H1 (cell line): ENCODE data around the gene BRIP1. TPM values are rescaled to one million over a fixed set of nuclear protein-coding genes. Genes with fewer than 3 reads are reported as not detected.

Source experiments
- CTCF ChIA-PET: fragments of 300-600 bp; sonication (Branson Sonifier 250); formaldehyde crosslinking; loops from one replicate; lab custom pipeline; 2021; ENCODE audit not compliant: partially characterized antibody; lab: Charles Lee
- POLR2A ChIA-PET: fragments of 300-600 bp; sonication (Branson Sonifier 250); formaldehyde crosslinking; loops from one replicate; lab custom pipeline; 2021; ENCODE audit warnings: inconsistent platforms; ENCODE audit not compliant: partially characterized antibody; lab: Charles Lee
- DNase-seq, 2 experiments: peaks; one replicate each; pipeline versions ENCODE4 v3.0.0 to v3.0.0-alpha.2; 2010 to 2022; ENCODE audit warnings: low spot score in 2 of 2, low read depth in 1 of 2, mixed read lengths in 1 of 2
- FAIRE-seq: peaks from 2 replicates; lab custom pipeline; 2011; peaks lifted over from hg19 to GRCh38; lab: Jason Lieb, UNC
- H2AFZ ChIP-seq: 2 replicates; pipeline ENCODE4 v1.8.1; 2012; ENCODE audit warnings: low read length, inconsistent platforms
- H2AK5ac ChIP-seq: 2 replicates; pipeline ENCODE4 v1.6.1; 2013; ENCODE audit warnings: low read depth, low read length
- H2BK120ac ChIP-seq: replicated peaks from 2 replicates; pipeline ENCODE3; 2013; ENCODE audit warnings: low read depth, low read length, inconsistent platforms
- H2BK12ac ChIP-seq: 2 replicates; pipeline ENCODE4 v1.6.1; 2013; ENCODE audit warnings: low read depth, low read length
- H2BK15ac ChIP-seq: 2 replicates; pipeline ENCODE4 v1.6.1; 2013; ENCODE audit warnings: low read length
- H2BK20ac ChIP-seq: 2 replicates; pipeline ENCODE4 v1.6.1; 2013; ENCODE audit warnings: low read length
- H2BK5ac ChIP-seq: 2 replicates; pipeline ENCODE4 v1.6.1; 2013; ENCODE audit warnings: low read depth, low read length
- H3K14ac ChIP-seq: 2 replicates; pipeline ENCODE4 v1.6.1; 2013; ENCODE audit warnings: inconsistent platforms; ENCODE audit not compliant: insufficient read length
- H3K18ac ChIP-seq: 2 replicates; pipeline ENCODE4 v1.6.1; 2013; ENCODE audit warnings: low read length; ENCODE audit errors: extremely low read depth
- H3K23ac ChIP-seq: 2 replicates; pipeline ENCODE4 v1.6.1; 2013; ENCODE audit warnings: inconsistent platforms; ENCODE audit not compliant: insufficient read length
- H3K23me2 ChIP-seq: 2 replicates; pipeline ENCODE4 v1.6.1; 2013; ENCODE audit warnings: low read depth, low read length
- H3K27ac ChIP-seq: 2 replicates; pipeline ENCODE4 v1.6.1; 2011; ENCODE audit warnings: low read depth, low read length, inconsistent platforms
- H3K27me3 ChIP-seq, 4 experiments: replicated peaks in 1 of 4; 1 replicate in 1 of 4; 2 replicates in 3 of 4; pipeline versions ENCODE4 v1.6.1 to v1.8.1; 2011 to 2013; ENCODE audit warnings: low read length in 3 of 4, mild to moderate bottlenecking in 3 of 4, inconsistent platforms in 2 of 4, mixed read lengths in 2 of 4, moderate library complexity in 1 of 4; ENCODE audit not compliant: control insufficient read depth in 3 of 4, insufficient read depth in 3 of 4; ENCODE audit errors: extremely low read depth in 1 of 4
- H3K36me3 ChIP-seq, 4 experiments: 2 replicates each; pipeline versions ENCODE4 v1.6.1 to v1.8.1; 2011 to 2013; ENCODE audit warnings: mild to moderate bottlenecking in 4 of 4, low read length in 3 of 4, moderate library complexity in 2 of 4, control low read depth in 1 of 4, inconsistent platforms in 1 of 4; ENCODE audit not compliant: insufficient read depth in 4 of 4, control insufficient read depth in 2 of 4
- H3K4ac ChIP-seq: replicated peaks from 2 replicates; pipeline ENCODE3; 2013; ENCODE audit warnings: low read length, low read depth, mixed read lengths, inconsistent platforms; ENCODE audit not compliant: insufficient read length
- H3K4me1 ChIP-seq, 4 experiments: replicated peaks in 1 of 4; 1 replicate in 1 of 4; 2 replicates in 3 of 4; pipeline versions ENCODE4 v1.6.1 to v1.8.1; 2011 to 2013; ENCODE audit warnings: low read length in 3 of 4, inconsistent platforms in 2 of 4, mixed read lengths in 1 of 4; ENCODE audit not compliant: insufficient read depth in 4 of 4, control insufficient read depth in 3 of 4
- H3K4me2 ChIP-seq, 2 experiments: 2 replicates each; pipeline versions ENCODE4 v1.6.1 to v1.8.1; 2011 to 2013; ENCODE audit warnings: low read depth in 2 of 2, low read length in 2 of 2, control low read depth in 1 of 2, inconsistent platforms in 1 of 2, mild to moderate bottlenecking in 1 of 2; ENCODE audit not compliant: insufficient read depth in 1 of 2
- H3K4me3 ChIP-seq, 4 experiments: fragments of 200-600, 300-600 bp in 1 of 4; sonication (generic), shearing (Covaris generic), sonication (Bioruptor Twin) in 1 of 4; 2 replicates each; pipeline versions ENCODE4 v1.5.1 to v1.8.1; 2011 to 2016; ENCODE audit warnings: low read length in 4 of 4, low read depth in 3 of 4, control low read depth in 2 of 4, inconsistent platforms in 2 of 4, mild to moderate bottlenecking in 2 of 4, mixed read lengths in 1 of 4, moderate library complexity in 1 of 4; ENCODE audit not compliant: insufficient read depth in 2 of 4; ENCODE audit errors: extremely low read depth in 1 of 4
- H3K56ac ChIP-seq: replicated peaks from 2 replicates; pipeline ENCODE3; 2013; ENCODE audit warnings: low read depth, mild to moderate bottlenecking, mixed read lengths, low read length, inconsistent platforms; ENCODE audit not compliant: insufficient read length
- H3K79me1 ChIP-seq: 2 replicates; pipeline ENCODE4 v1.6.1; 2013; ENCODE audit warnings: low read depth, low read length, control low read depth
- H3K79me2 ChIP-seq, 2 experiments: 2 replicates each; pipeline versions ENCODE4 v1.6.1 to v1.8.1; 2012 to 2013; ENCODE audit warnings: low read length in 2 of 2, mild to moderate bottlenecking in 2 of 2, inconsistent platforms in 1 of 2; ENCODE audit not compliant: insufficient read depth in 2 of 2, control insufficient read depth in 1 of 2
- H3K9ac ChIP-seq, 4 experiments: replicated peaks in 1 of 4; 1 replicate in 1 of 4; 2 replicates in 3 of 4; pipeline versions ENCODE4 v1.6.1 to v1.8.1; 2011 to 2013; ENCODE audit warnings: low read depth in 3 of 4, low read length in 3 of 4, control low read depth in 2 of 4, mild to moderate bottlenecking in 2 of 4, moderate library complexity in 2 of 4, inconsistent platforms in 1 of 4; ENCODE audit errors: extremely low read depth in 1 of 4
- H3K9me3 ChIP-seq, 2 experiments: 2 replicates each; pipeline versions ENCODE4 v1.6.1 to v1.8.1; 2012 to 2013; ENCODE audit warnings: mild to moderate bottlenecking in 2 of 2, moderate library complexity in 2 of 2, control low read depth in 1 of 2, inconsistent platforms in 1 of 2, low read depth in 1 of 2, low read length in 1 of 2, mixed read lengths in 1 of 2; ENCODE audit not compliant: insufficient read depth in 2 of 2
- H4K20me1 ChIP-seq, 2 experiments: replicated peaks in 1 of 2; 2 replicates each; pipeline versions ENCODE3 to v1.8.1; 2011 to 2013; ENCODE audit warnings: inconsistent platforms in 2 of 2, low read length in 2 of 2, mild to moderate bottlenecking in 1 of 2; ENCODE audit not compliant: insufficient read depth in 2 of 2, control insufficient read depth in 1 of 2
- H4K5ac ChIP-seq: 2 replicates; pipeline ENCODE4 v1.6.1; 2013; ENCODE audit warnings: low read length, low read depth, mixed read lengths, inconsistent platforms; ENCODE audit not compliant: insufficient read length
- H4K8ac ChIP-seq: 2 replicates; pipeline ENCODE4 v1.8.0; 2013; ENCODE audit warnings: mild to moderate bottlenecking, moderate library complexity, low read length, inconsistent platforms; ENCODE audit not compliant: insufficient read depth; ENCODE audit errors: extremely low read depth
- H4K91ac ChIP-seq: replicated peaks from 2 replicates; pipeline ENCODE3; 2013; ENCODE audit warnings: low read length, mixed read lengths, inconsistent platforms; ENCODE audit not compliant: insufficient read length
- TCF12 ChIP-seq: IDR thresholded peaks from 2 replicates; pipeline ENCODE4 v1.6.1; 2011; ENCODE audit warnings: low read depth, mild to moderate bottlenecking, low read length
- WGBS, 2 experiments: shearing (Covaris generic) in 1 of 2; methylation state at CpG; one replicate each; pipeline versions ENCODE4 v1.1.6 to v1.1.7; 2013 to 2015; ENCODE audit warnings: low lambda C conversion rate in 2 of 2, mixed read lengths in 2 of 2, inconsistent platforms in 1 of 2, low coverage in 1 of 2, missing lambda C conversion rate in 1 of 2; ENCODE audit not compliant: insufficient replicate concordance in 2 of 2, insufficient coverage in 1 of 2, insufficient read length in 1 of 2; ENCODE audit errors: extremely low coverage in 1 of 2, missing lambda C conversion rate in 1 of 2; 5-methylcytosine and 5-hydroxymethylcytosine counted together
- polyA plus RNA-seq, 7 experiments: library from polyadenylated mRNA; depleted of rRNA in 3 of 7; stranded (reverse) in 5 of 7; unstranded in 2 of 7; fragments of >200 nt in 5 of 7; fragments of 200-250 nt in 2 of 7; gene quantifications; 1 replicate in 5 of 7; 2 replicates in 1 of 7; 4 replicates in 1 of 7; pipeline versions ENCODE4 v1.2.1 to v1.2.3, GENCODE V29; 2011 to 2013; ENCODE audit warnings: missing spikeins in 2 of 7, mixed read lengths in 2 of 7
- total RNA-seq: library from RNA; stranded (reverse); fragmentation: NEBNext Ultra II Directional; extraction: Animal tissue kit (Norgen Biotek cat#: 25700); gene quantifications from 2 replicates; pipeline ENCODE4 v1.2.1, GENCODE V29; 2021

BRIP1 gene
- total and polyA plus RNA-seq, 2 of the 8 experiments (the other 6 are each of a cell fraction or from before 2014, with no cell fraction given): 5.8 to 19.2 TPM

DNA sequence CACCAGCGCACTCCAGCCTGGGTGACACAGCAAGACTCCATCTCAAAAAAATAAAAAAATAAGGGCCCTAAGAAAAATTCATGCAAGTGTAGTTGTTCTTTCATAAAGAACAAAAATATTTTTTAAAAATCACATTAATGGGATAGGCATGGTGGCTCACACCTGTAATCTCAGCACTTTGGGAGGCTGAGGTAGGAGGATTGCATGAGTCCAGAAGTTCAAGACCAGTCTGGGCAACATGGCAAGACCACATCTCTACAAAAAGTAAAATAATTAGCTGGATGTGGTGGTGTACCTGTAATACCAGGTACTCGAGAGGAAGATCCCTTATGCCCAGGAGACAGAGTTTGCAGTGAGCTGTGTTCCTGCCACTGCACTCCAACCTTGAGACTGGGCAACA, 15.2 kb upstream of the BRIP1 start:
- Histone ChIP-seq H3K9me3 (no peaks in the 10 kb centered on the region), H3K4ac (no peak overlapping the region), H3K14ac (no peak overlapping the region), H2AK5ac (no peak overlapping the region), H2BK15ac (no peak overlapping the region), H4K8ac (no peak overlapping the region), H2BK5ac (no peak overlapping the region), H3K23ac (no peak overlapping the region), H3K79me1 (no peaks in the 10 kb centered on the region), H4K91ac (no peak overlapping the region), H3K18ac (no peak overlapping the region), H4K20me1 (no peaks in the 10 kb centered on the region), H3K4me1 (no peaks in the 10 kb centered on the region), H3K27ac (no peak overlapping the region), H3K23me2 (no peaks in the 10 kb centered on the region), H2BK120ac (no peak overlapping the region), H2BK12ac (no peak overlapping the region), H3K79me2 (no peaks in the 10 kb centered on the region), H4K5ac (no peak overlapping the region), H3K9ac (no peak overlapping the region), H2BK20ac (no peak overlapping the region), H3K4me2 (no peak overlapping the region), H3K27me3 (no peaks in the 10 kb centered on the region), H3K36me3 (peaks cover 0 to 20% (median 4%) of the 10 kb centered on the region in 4 experiments; a peak in 4 of 8 replicates), H3K4me3 (no peak overlapping the region), H3K56ac (no peak overlapping the region), H2AFZ (no peak overlapping the region)
- POLR2A ChIA-PET: interaction anchor here (0.6 to 1.3 kb wide), 2 partner anchors 15 to 318 kb away, joined by 3 to 4 read pairs; partner anchors contain the start of gene BRIP1
- DNase-seq: no peak
- CTCF ChIA-PET: interaction anchor here (0.6 kb wide), 1 partner anchor 54 kb away, joined by 4 read pairs; no protein-coding TSS in a partner anchor
- FAIRE-seq: no peak
- WGBS, 2 experiments: 93% methylated on average over 2 of the region's 2 CpGs; no CpG with 5 or more reads in 1 of the 2 experiments
- TF ChIP-seq TCF12: no peak
